GM23248 (cell line): ENCODE measurements around the gene LMOD1. TPM values are rescaled to one million over a fixed set of nuclear protein-coding genes. Genes with fewer than 3 reads are reported as not detected.

ENCODE experiments used
- DNase-seq: peaks from one replicate; pipeline ENCODE4 v3.0.0-alpha.2; 2015
- H2AFZ ChIP-seq: fragments of 200-600 bp; sonication (generic); 2 replicates; pipeline ENCODE4 v1.6.1; 2016; ENCODE audit warnings: antibody characterized with exemption
- H3F3A ChIP-seq: fragments of 200-600 bp; sonication (generic); 2 replicates; pipeline ENCODE4 v1.6.1; 2016; ENCODE audit warnings: mild to moderate bottlenecking, antibody characterized with exemption, mixed run types; ENCODE audit not compliant: insufficient read depth
- H3K27ac ChIP-seq: fragments of 200-600 bp; sonication (generic); 2 replicates; pipeline ENCODE4 v1.5.1; 2016; ENCODE audit warnings: mild to moderate bottlenecking
- H3K27me3 ChIP-seq: fragments of 200-600 bp; sonication (generic); replicated peaks from 2 replicates; pipeline ENCODE4 v1.6.1; 2016; ENCODE audit warnings: mild to moderate bottlenecking; ENCODE audit not compliant: insufficient read depth
- H3K36me3 ChIP-seq: fragments of 200-600 bp; sonication (generic); 2 replicates; pipeline ENCODE4 v1.6.1; 2016; ENCODE audit warnings: low read depth, mild to moderate bottlenecking
- H3K4me1 ChIP-seq: fragments of 200-600 bp; sonication (generic); 2 replicates; pipeline ENCODE4 v1.6.1; 2016; ENCODE audit warnings: mild to moderate bottlenecking; ENCODE audit not compliant: insufficient read depth
- H3K4me2 ChIP-seq: fragments of 200-600 bp; sonication (generic); one replicate; pipeline ENCODE4 v1.6.1; 2016; ENCODE audit warnings: mild to moderate bottlenecking; ENCODE audit not compliant: unreplicated experiment
- H3K4me3 ChIP-seq: fragments of 200-600 bp; sonication (generic); 2 replicates; pipeline ENCODE4 v1.5.1; 2016; ENCODE audit warnings: mild to moderate bottlenecking
- H3K79me2 ChIP-seq: fragments of 200-600 bp; sonication (generic); 2 replicates; pipeline ENCODE4 v1.6.1; 2016; ENCODE audit warnings: mild to moderate bottlenecking; ENCODE audit not compliant: insufficient read depth
- H3K9ac ChIP-seq: fragments of 200-600 bp; sonication (generic); 2 replicates; pipeline ENCODE4 v1.6.1; 2016; ENCODE audit warnings: mild to moderate bottlenecking
- H3K9me2 ChIP-seq: fragments of 200-600 bp; sonication (generic); 2 replicates; pipeline ENCODE4 v1.6.1; 2016; ENCODE audit warnings: mixed run types, mild to moderate bottlenecking, moderate library complexity; ENCODE audit not compliant: insufficient read depth
- H3K9me3 ChIP-seq: fragments of 200-600 bp; sonication (generic); one replicate; pipeline ENCODE4 v1.6.1; 2017; ENCODE audit warnings: low read depth
- H4K20me1 ChIP-seq: fragments of 200-600 bp; sonication (generic); 2 replicates; pipeline ENCODE4 v1.6.0; 2016; ENCODE audit not compliant: insufficient read depth
- EZH2 ChIP-seq: fragments of 200-600 bp; sonication (generic); IDR thresholded peaks from 2 replicates; pipeline ENCODE4 v1.6.1; 2018; ENCODE audit warnings: antibody characterized with exemption, mild to moderate bottlenecking; ENCODE audit not compliant: insufficient read depth, poor library complexity, severe bottlenecking
- EZH2phosphoT487 ChIP-seq: fragments of 200-600 bp; sonication (generic); IDR thresholded peaks from 2 replicates; pipeline ENCODE4 v1.6.1; 2018; ENCODE audit warnings: antibody characterized with exemption, moderate library complexity, mild to moderate bottlenecking, low read depth; ENCODE audit not compliant: insufficient read depth
- WGBS, 2 experiments: methylation state at CpG; one replicate each; pipeline ENCODE4 v1.1.6; 2015 to 2017; ENCODE audit warnings: low lambda C conversion rate in 2 of 2, low coverage in 1 of 2; ENCODE audit errors: missing lambda C conversion rate in 2 of 2; 5-methylcytosine and 5-hydroxymethylcytosine counted together
- in situ Hi-C: fragments of 300-500 bp; cut with MboI; formaldehyde crosslinking; loops from 2 replicates; pipeline ENCODE4 v1.15.0; 2020
- polyA plus RNA-seq: library from polyadenylated mRNA; unstranded; fragments of >200 nt; fragmentation: Nextera tagmentation; extraction: Ambion mirVana; gene quantifications from 2 replicates; pipeline ENCODE4 v1.2.1, GENCODE V29; 2016
- total RNA-seq: library from RNA; depleted of rRNA; stranded (reverse); fragments of >200 nt; shearing (Covaris generic); gene quantifications from 2 replicates; pipeline ENCODE4 v1.2.3, GENCODE V29; 2014

The LMOD1 gene
- total and polyA plus RNA-seq, 2 experiments from 2014 or later: 6.1 to 7.8 TPM

- Histone ChIP-seq H3F3A (peaks cover 7% of the 10 kb centered on the region), H3K9me3 (no peaks in the 10 kb centered on the region), H3K4me2 (no peak overlapping the region), H2AFZ (no peak overlapping the region), H4K20me1 (no peaks in the 10 kb centered on the region), H3K4me3 (no peak overlapping the region), H3K27me3 (no peaks in the 10 kb centered on the region), H3K36me3 (no peaks in the 10 kb centered on the region), H3K9me2 (no peaks in the 10 kb centered on the region), H3K79me2 (no peaks in the 10 kb centered on the region), H3K4me1 (peaks cover 8% of the 10 kb centered on the region; the same call in 1 of the 2 replicates), H3K27ac (no peak overlapping the region), H3K9ac (no peak overlapping the region)
- TF ChIP-seq EZH2 (no peak), EZH2phosphoT487 (no peak)
- 33 to 47% methylated on average over 1 to 2 of the region's 2 CpGs for WGBS, 2 experiments
- peak; percentile 91 for DNase-seq
- in situ Hi-C loops: loop anchor here (25.0 kb wide), 1 partner anchor 215 kb away; the partner anchor contains the start of gene GPR37L1
Observed at GRCh38 chr1:201896951-201897391, 49.4 kb downstream of the LMOD1 start.

GRCh38 chr1:201895913-201896807 lies 50.2 kb downstream of the LMOD1 start:
- Histone ChIP-seq H3F3A (peaks cover 6% of the 10 kb centered on the region), H4K20me1 (no peaks in the 10 kb centered on the region), H3K27me3 (no peaks in the 10 kb centered on the region), H2AFZ (peak overlapping the region; percentile 21; the same call in 1 of the 2 replicates), H3K9me2 (no peaks in the 10 kb centered on the region), H3K9me3 (no peaks in the 10 kb centered on the region), H3K4me1 (0 out of 2 replicates have a peak, but pooled peaks cover 6% of the 10 kb centered on the region), H3K4me2 (peak overlapping the region; percentile 32), H3K9ac (no peak overlapping the region), H3K27ac (no peak overlapping the region), H3K79me2 (no peaks in the 10 kb centered on the region), H3K4me3 (no peak overlapping the region), H3K36me3 (no peaks in the 10 kb centered on the region)
- in situ Hi-C loops: loop anchor here (25.0 kb wide), 1 partner anchor 216 kb away; the partner anchor contains the start of gene GPR37L1
- peak; percentile 95 for DNase-seq
- 11 to 12% methylated on average over 10 of the region's 10 CpGs for WGBS, 2 experiments
- TF ChIP-seq EZH2phosphoT487 (no peak), EZH2 (no peak)

- Histone ChIP-seq H3K27me3 (no peaks in the 10 kb centered on the region), H3K9me2 (no peaks in the 10 kb centered on the region), H3K4me3 (no peak overlapping the region), H2AFZ (no peak overlapping the region), H3K4me1 (0 out of 2 replicates have a peak, but pooled peaks cover 6% of the 10 kb centered on the region), H4K20me1 (no peaks in the 10 kb centered on the region), H3K36me3 (no peaks in the 10 kb centered on the region), H3K79me2 (no peaks in the 10 kb centered on the region), H3K9ac (no peak overlapping the region), H3K4me2 (no peak overlapping the region), H3F3A (peaks cover 6% of the 10 kb centered on the region), H3K27ac (no peak overlapping the region), H3K9me3 (no peaks in the 10 kb centered on the region)
- in situ Hi-C loops: loop anchor here (25.0 kb wide), 1 partner anchor 217 kb away; the partner anchor contains the start of gene GPR37L1
- TF ChIP-seq EZH2phosphoT487: no peak
- no peak for TF ChIP-seq EZH2
- 78 to 80% methylated on average over 7 of the region's 7 CpGs for WGBS, 2 experiments
- no peak for DNase-seq
Observed at GRCh38 chr1:201895120-201895665, 51.2 kb downstream of the LMOD1 start.

- Histone ChIP-seq H3K9ac (no peak overlapping the region), H3K9me2 (no peaks in the 10 kb centered on the region), H3K27me3 (no peaks in the 10 kb centered on the region), H3F3A (peaks cover 6% of the 10 kb centered on the region), H3K4me3 (no peak overlapping the region), H2AFZ (no peak overlapping the region), H3K4me2 (no peak overlapping the region), H3K4me1 (0 out of 2 replicates have a peak, but pooled peaks cover 6% of the 10 kb centered on the region), H4K20me1 (no peaks in the 10 kb centered on the region), H3K27ac (no peak overlapping the region), H3K9me3 (no peaks in the 10 kb centered on the region), H3K36me3 (no peaks in the 10 kb centered on the region), H3K79me2 (no peaks in the 10 kb centered on the region)
- TF ChIP-seq EZH2: no peak
- no peak for TF ChIP-seq EZH2phosphoT487
- no peak for DNase-seq
- WGBS, 2 experiments: 52 to 55% methylated on average over 5 of the region's 5 CpGs
- in situ Hi-C loops: loop anchor here (5.0 to 25.0 kb wide), 2 partner anchors 83 to 218 kb away; partner anchors contain the start of gene GPR37L1
Observed at GRCh38 chr1:201894343-201895119, 51.8 kb downstream of the LMOD1 start.
